K562 (cell line): ENCODE data around the gene SORT1. TPM values are rescaled to one million over a fixed set of nuclear protein-coding genes. Genes with fewer than 3 reads are reported as not detected.
A peak's percentile ranks its signal among the peaks of the same experiment; 100 is the strongest.

ENCODE experiments used
- ARHGAP35 ChIP-seq: fragments of 450-650 bp; IDR thresholded peaks from 2 replicates; pipeline ENCODE4 v1.6.1; 2018; ENCODE audit not compliant: partially characterized antibody
- BRF1 ChIP-seq: IDR thresholded peaks from 3 replicates; pipeline ENCODE4 v1.6.1; 2011; ENCODE audit warnings: borderline replicate concordance, mild to moderate bottlenecking; ENCODE audit not compliant: insufficient read length; ENCODE audit errors: extremely low read depth
- CHD2 ChIP-seq: IDR thresholded peaks from 2 replicates; pipeline ENCODE4 v1.6.1; 2011; ENCODE audit warnings: low read depth, low read length
- E2F3 ChIP-seq: fragments of 250-450 bp; sonication (Bioruptor Pico); IDR thresholded peaks from 2 replicates; pipeline ENCODE4 v1.4.0; 2020; ENCODE audit warnings: mild to moderate bottlenecking
- HDAC1 ChIP-seq, 2 experiments: fragments of 450-650 bp; IDR thresholded peaks; 2 replicates each; pipeline ENCODE4 v1.6.1; 2016 to 2017; ENCODE audit warnings: inconsistent platforms in 1 of 2, mild to moderate bottlenecking in 1 of 2, moderate library complexity in 1 of 2
- HLTF ChIP-seq: fragments of 450-650 bp; IDR thresholded peaks from 2 replicates; pipeline ENCODE4 v1.6.1; 2016
- KAT2B ChIP-seq: IDR thresholded peaks from one replicate; pipeline ENCODE4 v1.6.1; 2012; ENCODE audit warnings: low read depth, mild to moderate bottlenecking, control low read depth, inconsistent platforms, low read length, moderate library complexity
- LCOR ChIP-seq: sonication (generic); formaldehyde crosslinking; IDR thresholded peaks from 2 replicates; pipeline ENCODE4 v1.8.0; 2022; ENCODE audit warnings: mild to moderate bottlenecking, missing genetic modification reagents
- MAFK ChIP-seq: IDR thresholded peaks from 2 replicates; pipeline ENCODE4 v1.6.1; 2011; ENCODE audit warnings: low read length, improper control_type of control experiment
- MCM3 ChIP-seq: fragments of 450-650 bp; IDR thresholded peaks from 2 replicates; pipeline ENCODE4 v1.6.1; 2016
- NCOA4 ChIP-seq: fragments of 450-650 bp; IDR thresholded peaks from 2 replicates; pipeline ENCODE4 v1.6.1; 2018; ENCODE audit warnings: mild to moderate bottlenecking; ENCODE audit not compliant: partially characterized antibody
- NFIC ChIP-seq: fragments of 450-650 bp; IDR thresholded peaks from 2 replicates; pipeline ENCODE4 v1.6.1; 2017; ENCODE audit warnings: mild to moderate bottlenecking, inconsistent platforms
- NR2C1 ChIP-seq, 2 experiments: fragments of 450-650 bp; IDR thresholded peaks; 2 replicates each; pipeline ENCODE4 v1.6.1; 2017; ENCODE audit warnings: mild to moderate bottlenecking in 2 of 2, antibody characterized with exemption in 1 of 2, inconsistent platforms in 1 of 2, missing compliant biosample characterization in 1 of 2, missing genetic modification characterization in 1 of 2
- PHTF2 ChIP-seq: fragments of 250-450 bp; sonication (Bioruptor Pico); IDR thresholded peaks from 2 replicates; pipeline ENCODE4 v1.5.0; 2021; ENCODE audit warnings: mild to moderate bottlenecking
- POLR2AphosphoS5 ChIP-seq: IDR thresholded peaks from 2 replicates; pipeline ENCODE4 v1.6.1; 2011; ENCODE audit warnings: mild to moderate bottlenecking, low read depth, low read length, moderate library complexity; ENCODE audit not compliant: control insufficient read depth, insufficient read depth
- POLR2H ChIP-seq: IDR thresholded peaks from 2 replicates; pipeline ENCODE4 v1.6.1; 2016; ENCODE audit warnings: missing genetic modification characterization, low read depth, mild to moderate bottlenecking, control low read depth, missing compliant biosample characterization, moderate library complexity
- PYGO2 ChIP-seq: fragments of 450-650 bp; IDR thresholded peaks from 2 replicates; pipeline ENCODE4 v1.6.1; 2016; ENCODE audit warnings: mild to moderate bottlenecking, missing genetic modification characterization, moderate library complexity, missing compliant biosample characterization
- STAT6 ChIP-seq: sonication (generic); formaldehyde crosslinking; IDR thresholded peaks from 2 replicates; pipeline ENCODE4 v1.8.1; 2023; ENCODE audit warnings: mild to moderate bottlenecking, missing genetic modification reagents
- TCFL5 ChIP-seq: fragments of 250-450 bp; sonication (Bioruptor Pico); conservative IDR thresholded peaks from 2 replicates; pipeline ENCODE4 v1.6.1; 2021; ENCODE audit warnings: mild to moderate bottlenecking, moderate library complexity, matching md5 sums
- ZBTB26 ChIP-seq: fragments of 450-650 bp; formaldehyde crosslinking; IDR thresholded peaks from 2 replicates; pipeline ENCODE4 v1.4.0; 2022; ENCODE audit warnings: missing genetic modification characterization
- ZNF140 ChIP-seq: fragments of 250-450 bp; sonication (Bioruptor Pico); IDR thresholded peaks from 2 replicates; pipeline ENCODE4 v1.8.0; 2021; ENCODE audit warnings: moderate library complexity, mild to moderate bottlenecking, inconsistent platforms
- ZNF316 ChIP-seq: fragments of 450-650 bp; IDR thresholded peaks from 2 replicates; pipeline ENCODE4 v1.6.1; 2016
- polyA plus RNA-seq, 8 experiments: library from polyadenylated mRNA; depleted of rRNA in 4 of 8; stranded (reverse) in 5 of 8; unstranded in 3 of 8; fragments of >200 nt; fragmentation: Nextera tagmentation in 2 of 8; fragmentation: Illumina TruSeq in 1 of 8; extraction: Ambion mirVana in 2 of 8; extraction: Trizol in 1 of 8; gene quantifications; 2 replicates each; pipeline versions ENCODE4 v1.2.1 to v1.2.3, GENCODE V29; 2011 to 2014; ENCODE audit warnings: inconsistent platforms in 1 of 8, missing spikeins in 1 of 8
- total RNA-seq, 7 experiments: library from RNA; depleted of rRNA in 6 of 7; stranded (reverse); fragments of >200 nt in 6 of 7; fragmentation: Illumina TruSeq in 2 of 7; extraction: Trizol in 2 of 7; gene quantifications; 2 replicates each; pipeline versions ENCODE4 v1.2.1 to v1.2.3, GENCODE V29; 2011 to 2021; ENCODE audit warnings: low replicate concordance in 1 of 7
- TF ChIP-seq, protein P1 (sequence below): fragments of 200-800 bp; sonication (Bioruptor generic); IDR thresholded peaks from 2 replicates; pipeline ENCODE4 v1.6.1; 2017; ENCODE audit warnings: missing genetic modification characterization, missing compliant biosample characterization
- TF ChIP-seq, protein P2 (sequence below): fragments of 250-450 bp; sonication (Bioruptor Pico); IDR thresholded peaks from 2 replicates; pipeline ENCODE4 v1.9.0; 2021; ENCODE audit warnings: mild to moderate bottlenecking, inconsistent platforms

Gene SORT1
- total and polyA plus RNA-seq, 9 of the 15 experiments (the other 6 are each of a cell fraction or from before 2014, with no cell fraction given): 27.4 to 112 (median 65.0) TPM

DNA sequence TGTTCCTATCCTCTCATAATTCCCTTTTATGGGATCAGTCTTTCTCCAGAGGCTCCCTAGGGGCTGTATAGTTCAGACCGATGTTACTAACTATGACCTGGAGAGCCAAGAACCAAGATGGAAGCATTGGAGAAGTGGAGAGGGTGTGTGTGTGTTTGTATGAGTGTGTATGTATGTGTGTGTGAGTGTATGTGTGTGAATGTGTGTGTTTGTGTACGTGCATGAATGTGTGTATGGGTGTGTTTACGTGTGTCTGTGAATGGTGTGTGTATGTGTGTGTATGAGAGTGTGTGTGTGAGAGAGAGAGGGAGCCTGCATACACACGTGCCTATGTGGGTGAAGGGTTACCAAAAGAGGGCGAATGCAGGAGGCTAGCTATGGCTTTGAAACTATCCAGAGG lies 95.8 kb downstream of the SORT1 start (continued):
- TF ChIP-seq PHTF2 (CRISPR knock-in tag) (no peak), BRF1 (no peak), CHD2 (no peak), E2F3 (CRISPR knock-in tag) (no peak), ARHGAP35 (peak; percentile 71), PYGO2 (tag) (no peak), NCOA4 (peak; percentile 50), POLR2AphosphoS5 (no peak), HDAC1 (IDR thresholded peaks at IDR 0.05) (peak in 1 of 2 experiments; percentile 39; a peak in 1 of 4 replicates), STAT6 (CRISPR knock-in tag) (no peak), MAFK (no peak), ZNF140 (CRISPR knock-in tag) (no peak), ZBTB26 (CRISPR knock-in tag) (peak; percentile 93; the same call in 1 of the 2 replicates), LCOR (CRISPR knock-in tag) (no peak), TCFL5 (CRISPR knock-in tag) (no peak), NR2C1 (IDR thresholded peaks at IDR 0.05) (peak; percentile 18; the same call in 1 of the 2 replicates), NR2C1 (tag; IDR thresholded peaks at IDR 0.05) (no peak), MCM3 (peak; percentile 83; the same call in 1 of the 2 replicates), ZNF316 (no peak), HLTF (0 out of 2 replicates have a peak, but pooled peaks have one; percentile 13), NFIC (peak; percentile 15; the same call in 1 of the 2 replicates), POLR2H (tag) (no peak), KAT2B (no peak)
- TF ChIP-seq, protein P1, sequence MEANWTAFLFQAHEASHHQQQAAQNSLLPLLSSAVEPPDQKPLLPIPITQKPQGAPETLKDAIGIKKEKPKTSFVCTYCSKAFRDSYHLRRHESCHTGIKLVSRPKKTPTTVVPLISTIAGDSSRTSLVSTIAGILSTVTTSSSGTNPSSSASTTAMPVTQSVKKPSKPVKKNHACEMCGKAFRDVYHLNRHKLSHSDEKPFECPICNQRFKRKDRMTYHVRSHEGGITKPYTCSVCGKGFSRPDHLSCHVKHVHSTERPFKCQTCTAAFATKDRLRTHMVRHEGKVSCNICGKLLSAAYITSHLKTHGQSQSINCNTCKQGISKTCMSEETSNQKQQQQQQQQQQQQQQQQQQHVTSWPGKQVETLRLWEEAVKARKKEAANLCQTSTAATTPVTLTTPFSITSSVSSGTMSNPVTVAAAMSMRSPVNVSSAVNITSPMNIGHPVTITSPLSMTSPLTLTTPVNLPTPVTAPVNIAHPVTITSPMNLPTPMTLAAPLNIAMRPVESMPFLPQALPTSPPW (CRISPR knock-in tag): no peak
- TF ChIP-seq, protein P2, sequence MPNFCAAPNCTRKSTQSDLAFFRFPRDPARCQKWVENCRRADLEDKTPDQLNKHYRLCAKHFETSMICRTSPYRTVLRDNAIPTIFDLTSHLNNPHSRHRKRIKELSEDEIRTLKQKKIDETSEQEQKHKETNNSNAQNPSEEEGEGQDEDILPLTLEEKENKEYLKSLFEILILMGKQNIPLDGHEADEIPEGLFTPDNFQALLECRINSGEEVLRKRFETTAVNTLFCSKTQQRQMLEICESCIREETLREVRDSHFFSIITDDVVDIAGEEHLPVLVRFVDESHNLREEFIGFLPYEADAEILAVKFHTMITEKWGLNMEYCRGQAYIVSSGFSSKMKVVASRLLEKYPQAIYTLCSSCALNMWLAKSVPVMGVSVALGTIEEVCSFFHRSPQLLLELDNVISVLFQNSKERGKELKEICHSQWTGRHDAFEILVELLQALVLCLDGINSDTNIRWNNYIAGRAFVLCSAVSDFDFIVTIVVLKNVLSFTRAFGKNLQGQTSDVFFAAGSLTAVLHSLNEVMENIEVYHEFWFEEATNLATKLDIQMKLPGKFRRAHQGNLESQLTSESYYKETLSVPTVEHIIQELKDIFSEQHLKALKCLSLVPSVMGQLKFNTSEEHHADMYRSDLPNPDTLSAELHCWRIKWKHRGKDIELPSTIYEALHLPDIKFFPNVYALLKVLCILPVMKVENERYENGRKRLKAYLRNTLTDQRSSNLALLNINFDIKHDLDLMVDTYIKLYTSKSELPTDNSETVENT: no peak
